ES-I3 (cell line): ENCODE results near the gene ZBTB32.
"Not testable (repeated sequence)": the region's sequence is repeated elsewhere in the genome, so short reads cannot be mapped to it uniquely, and the experiment has no call there.

Experiments
- H3K36me3 ChIP-seq: 2 replicates; pipeline ENCODE4 v1.6.1; 2013; ENCODE audit warnings: mild to moderate bottlenecking, low read length, control low read depth, moderate library complexity; ENCODE audit not compliant: insufficient read depth
- H3K4me1 ChIP-seq: 2 replicates; pipeline ENCODE4 v1.6.1; 2013; ENCODE audit warnings: mild to moderate bottlenecking, control low read depth, low read length; ENCODE audit not compliant: insufficient read depth
- H3K9ac ChIP-seq: 2 replicates; pipeline ENCODE4 v1.6.1; 2013; ENCODE audit warnings: low read depth, mild to moderate bottlenecking, low read length, moderate library complexity
- H3K9me3 ChIP-seq: 2 replicates; pipeline ENCODE4 v1.6.1; 2013; ENCODE audit warnings: mild to moderate bottlenecking, low read length, moderate library complexity; ENCODE audit not compliant: control insufficient read depth, insufficient read depth

The ZBTB32 gene, protein sequence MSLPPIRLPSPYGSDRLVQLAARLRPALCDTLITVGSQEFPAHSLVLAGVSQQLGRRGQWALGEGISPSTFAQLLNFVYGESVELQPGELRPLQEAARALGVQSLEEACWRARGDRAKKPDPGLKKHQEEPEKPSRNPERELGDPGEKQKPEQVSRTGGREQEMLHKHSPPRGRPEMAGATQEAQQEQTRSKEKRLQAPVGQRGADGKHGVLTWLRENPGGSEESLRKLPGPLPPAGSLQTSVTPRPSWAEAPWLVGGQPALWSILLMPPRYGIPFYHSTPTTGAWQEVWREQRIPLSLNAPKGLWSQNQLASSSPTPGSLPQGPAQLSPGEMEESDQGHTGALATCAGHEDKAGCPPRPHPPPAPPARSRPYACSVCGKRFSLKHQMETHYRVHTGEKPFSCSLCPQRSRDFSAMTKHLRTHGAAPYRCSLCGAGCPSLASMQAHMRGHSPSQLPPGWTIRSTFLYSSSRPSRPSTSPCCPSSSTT

DNA sequence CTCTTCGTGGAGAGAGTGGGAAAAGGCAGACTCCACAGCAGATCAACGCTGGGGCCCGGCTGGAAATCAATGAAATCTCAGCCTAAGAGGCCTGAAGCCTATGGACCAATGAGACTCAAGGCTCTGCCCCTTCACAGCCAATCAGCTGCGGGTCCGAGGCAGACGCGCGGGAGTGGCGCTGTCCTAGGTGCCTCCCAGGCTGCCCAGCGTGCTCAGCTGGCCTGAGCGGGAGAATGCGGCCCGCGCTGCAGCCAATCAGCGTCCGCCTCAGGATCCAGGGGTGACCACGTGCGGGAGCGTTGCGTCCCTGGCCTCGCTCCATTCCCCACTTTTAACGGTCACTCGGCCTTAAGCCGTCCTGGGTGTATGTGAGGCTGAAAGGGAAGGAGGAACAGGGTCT is at the start of gene ZBTB32:
TSS of gene ZBTB32 (plus strand) at position 341 of the 400 bp plus-strand sequence. CDS start 10,069 bp downstream, outside the sequence.
- no peak within 1 kb of the TSS for H3K9ac ChIP-seq
- no peaks in the 10 kb centered on the region for H3K36me3 ChIP-seq
- H3K4me1 ChIP-seq: no peaks in the 10 kb centered on the region
- H3K9me3 ChIP-seq: no peaks in the 10 kb centered on the region

DNA sequence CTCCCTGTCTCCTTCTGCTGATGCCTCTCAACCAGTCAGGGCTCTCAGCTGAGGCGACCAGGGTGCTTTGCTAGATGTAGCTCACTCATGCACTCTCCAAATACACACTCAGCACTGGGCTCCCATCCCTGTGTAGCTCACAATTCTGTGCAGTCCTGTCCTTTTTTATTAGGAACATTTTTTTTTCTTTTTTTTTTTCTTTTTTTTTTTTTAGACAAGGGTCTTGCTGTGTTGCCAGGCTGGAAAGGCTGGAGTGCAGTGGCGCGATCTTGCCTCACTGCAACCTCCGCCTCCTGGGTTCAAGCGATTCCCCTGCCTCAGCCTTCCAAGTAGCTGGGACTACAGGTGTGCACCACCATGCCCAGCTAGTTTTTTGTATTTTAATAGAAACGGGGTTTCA is 49.5 kb upstream of the ZBTB32 start:
- not testable (repeated sequence) for H3K4me1 ChIP-seq, H3K9me3 ChIP-seq, H3K9ac ChIP-seq
- peaks cover 18% of the 10 kb centered on the region for H3K36me3 ChIP-seq

- no peak overlapping the region for H3K9ac ChIP-seq
- peaks cover 17% of the 10 kb centered on the region for H3K36me3 ChIP-seq
- no peaks in the 10 kb centered on the region for H3K4me1 ChIP-seq
- H3K9me3 ChIP-seq: no peaks in the 10 kb centered on the region
These were observed 48.8 kb upstream of the ZBTB32 start for GRCh38 chr19:35655600-35655999.

DNA sequence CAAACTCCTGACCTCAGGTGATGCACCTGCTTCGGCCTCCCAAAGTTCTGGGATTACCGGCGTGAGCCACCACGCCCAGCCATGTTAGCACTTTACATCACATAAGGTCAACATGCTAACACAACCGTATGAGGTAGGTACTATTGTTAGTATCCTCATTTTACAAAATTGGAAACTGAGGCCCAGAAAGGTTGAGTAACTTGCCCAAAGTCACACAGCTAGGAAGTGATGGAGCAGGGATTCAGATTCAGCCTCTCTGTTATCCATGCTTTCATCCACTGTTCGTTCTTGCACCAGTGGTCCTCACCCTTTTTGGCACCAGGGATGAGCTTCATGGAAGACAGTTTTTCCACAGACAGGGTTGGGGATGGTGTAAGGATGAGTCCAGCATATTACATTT is 47.7 kb upstream of the ZBTB32 start:
- peaks cover 10% of the 10 kb centered on the region for H3K36me3 ChIP-seq
- H3K4me1 ChIP-seq: no peaks in the 10 kb centered on the region
- H3K9me3 ChIP-seq: no peaks in the 10 kb centered on the region
- no peak overlapping the region for H3K9ac ChIP-seq

DNA sequence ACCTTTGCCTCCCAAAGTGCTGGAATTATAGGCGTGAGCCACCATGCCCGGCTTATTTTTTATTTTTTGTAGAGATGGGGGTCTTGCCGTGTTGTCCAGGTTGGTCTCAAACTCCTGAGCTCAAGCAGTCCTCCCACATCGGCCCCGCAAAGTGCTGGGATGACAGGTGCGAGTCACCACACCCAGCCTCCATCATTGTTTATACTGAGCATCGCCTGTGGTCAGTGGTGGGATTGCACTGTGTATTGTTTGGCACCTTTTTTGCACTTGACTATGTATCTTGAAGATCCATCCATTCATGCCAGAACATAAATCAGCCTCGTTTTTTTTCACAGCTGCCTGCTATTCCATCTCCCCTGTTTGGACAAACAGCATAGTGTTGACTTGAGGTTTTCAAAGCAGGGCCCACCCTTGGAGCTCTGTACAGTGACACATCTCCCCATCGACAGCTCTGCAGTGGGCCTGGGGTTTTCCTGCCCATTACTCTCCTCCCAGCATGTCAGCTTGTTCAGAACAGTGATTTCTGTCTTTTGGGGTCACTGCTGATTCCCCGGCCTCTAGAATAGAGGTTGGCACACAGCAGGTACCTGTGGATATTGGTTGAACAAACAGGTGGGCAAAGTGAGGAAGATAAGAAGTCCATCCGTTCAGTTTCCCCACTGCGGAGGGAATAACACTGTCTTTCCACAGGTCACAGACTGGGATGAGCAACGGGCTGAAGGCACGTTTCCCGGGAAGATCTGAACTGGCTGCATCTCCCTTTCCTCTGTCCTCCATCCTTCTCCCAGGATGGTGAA is 46.3 kb upstream of the ZBTB32 start:
- H3K36me3 ChIP-seq: peaks cover 7% of the 10 kb centered on the region; the same call in 1 of the 2 replicates
- no peaks in the 10 kb centered on the region for H3K9me3 ChIP-seq
- H3K4me1 ChIP-seq: no peaks in the 10 kb centered on the region
- no peak overlapping the region for H3K9ac ChIP-seq

DNA sequence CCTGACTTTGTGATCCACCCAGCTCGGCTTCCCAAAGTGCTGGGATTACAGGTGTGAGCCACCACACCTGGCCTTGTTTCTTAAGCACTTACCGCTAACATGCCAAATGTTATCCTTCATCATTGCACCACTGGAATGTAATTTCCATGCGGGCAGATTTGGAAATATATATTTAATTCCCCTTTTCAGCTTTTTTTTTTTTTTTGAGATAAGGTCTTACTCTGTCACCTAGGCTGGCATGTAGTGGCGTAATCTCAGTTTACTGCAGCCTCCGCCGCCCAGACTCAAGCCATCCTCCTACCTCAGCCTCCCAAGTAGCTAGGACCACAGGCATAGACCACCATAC is 42.4 kb upstream of the ZBTB32 start:
- H3K9me3 ChIP-seq: no peaks in the 10 kb centered on the region
- H3K36me3 ChIP-seq: no peaks in the 10 kb centered on the region; the same call in 1 of the 2 replicates
- H3K4me1 ChIP-seq: no peaks in the 10 kb centered on the region
- H3K9ac ChIP-seq: no peak overlapping the region

DNA sequence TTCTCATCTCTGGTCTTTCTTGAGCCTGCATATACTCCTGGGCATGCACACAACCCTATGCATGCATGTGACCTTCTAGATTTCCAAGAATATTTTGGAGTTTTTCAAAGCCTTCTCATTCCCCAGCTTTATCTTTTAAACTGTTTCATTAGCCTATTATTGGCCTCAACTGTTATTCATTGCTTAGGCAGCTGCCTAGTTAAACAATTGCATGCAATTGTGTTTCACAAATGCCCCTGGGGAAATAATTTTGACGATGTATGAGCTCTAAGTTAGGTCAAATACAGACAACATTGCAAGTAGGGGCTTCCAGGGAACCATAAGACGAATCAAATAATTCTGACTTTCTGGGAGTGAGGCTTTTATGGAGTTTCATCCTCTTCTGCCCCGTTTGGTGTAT is 40.4 kb upstream of the ZBTB32 start:
- no peaks in the 10 kb centered on the region for H3K36me3 ChIP-seq
- H3K9me3 ChIP-seq: no peaks in the 10 kb centered on the region
- no peak overlapping the region for H3K9ac ChIP-seq
- H3K4me1 ChIP-seq: no peaks in the 10 kb centered on the region

DNA sequence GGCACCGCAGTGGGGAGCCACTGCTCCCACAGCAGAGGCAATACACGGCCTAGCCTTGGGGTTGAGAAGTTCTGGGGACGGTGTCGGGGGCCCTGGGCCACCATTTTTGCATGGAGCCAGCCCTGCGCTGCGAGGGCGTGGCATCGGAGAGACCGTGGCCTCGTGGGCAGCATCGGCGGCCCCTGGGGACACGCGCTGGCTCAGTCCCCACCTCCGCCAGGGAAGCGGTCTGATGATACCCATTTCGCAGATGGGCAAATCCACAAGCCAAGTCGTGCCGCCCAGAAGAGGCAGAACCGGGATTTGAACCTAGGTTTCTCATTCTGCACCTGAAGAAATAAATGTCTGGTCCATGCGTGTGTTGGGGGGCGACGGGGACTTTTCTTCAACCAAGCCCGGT is 39.2 kb upstream of the ZBTB32 start:
- Histone ChIP-seq H3K9ac (no peak overlapping the region), H3K4me1 (no peaks in the 10 kb centered on the region), H3K36me3 (no peaks in the 10 kb centered on the region)

DNA sequence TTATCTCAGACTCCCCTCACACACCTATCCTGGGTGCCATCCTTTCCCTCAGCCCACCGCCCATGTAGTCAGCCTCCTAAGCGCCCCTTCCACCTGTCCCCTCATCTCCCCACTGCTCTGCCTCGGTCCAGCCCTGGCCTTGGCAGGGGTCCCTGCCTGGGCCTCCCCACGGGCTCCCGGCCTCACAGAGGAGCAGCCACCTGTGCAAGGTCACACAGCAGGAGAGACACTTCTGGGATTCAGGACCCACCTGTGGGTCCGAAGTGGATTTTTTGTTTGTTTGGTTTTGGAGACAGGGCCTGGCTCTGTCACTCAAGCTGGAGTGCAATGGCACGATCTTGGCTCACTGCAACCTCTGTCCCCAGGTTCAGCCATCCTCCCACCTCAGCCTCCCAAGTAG is 38.8 kb upstream of the ZBTB32 start:
- Histone ChIP-seq H3K36me3 (no peaks in the 10 kb centered on the region), H3K9me3 (no peaks in the 10 kb centered on the region), H3K9ac (no peak overlapping the region), H3K4me1 (no peaks in the 10 kb centered on the region)

More for the DNA sequence above, 39.2 kb upstream of the ZBTB32 start:
- H3K9me3 ChIP-seq: no peaks in the 10 kb centered on the region

DNA sequence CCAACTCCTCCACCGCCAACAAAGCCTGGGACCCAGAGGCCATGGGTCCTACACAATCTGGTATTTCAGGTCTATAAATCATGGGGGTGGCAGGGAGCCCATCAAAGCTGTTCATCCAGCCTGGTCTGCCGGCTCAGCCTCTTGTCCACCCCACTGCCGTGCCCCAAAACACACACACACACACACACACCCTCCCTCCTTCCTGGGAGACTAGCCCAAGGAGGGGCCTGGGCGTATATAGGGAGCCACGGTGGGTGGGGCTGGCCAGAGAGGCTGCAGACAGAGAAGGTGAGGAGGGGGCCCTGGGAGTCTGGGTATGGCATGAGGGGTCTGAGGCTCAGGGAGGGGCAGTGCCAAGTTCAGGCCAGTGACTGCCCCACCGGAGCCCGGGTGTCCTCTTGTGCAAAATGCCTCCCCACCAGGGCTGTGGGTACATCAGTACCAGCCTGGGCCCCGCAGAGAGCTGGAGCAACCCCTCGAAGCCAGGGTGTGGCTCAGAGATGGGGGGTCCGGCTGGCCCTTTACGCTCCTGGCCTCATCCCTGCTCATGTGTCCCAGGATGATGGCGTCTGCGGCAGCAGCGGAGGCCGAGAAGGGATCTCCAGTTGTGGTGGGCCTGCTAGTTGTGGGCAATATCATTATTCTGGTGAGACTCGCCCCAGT is 38.0 kb upstream of the ZBTB32 start, which contains the start of gene UPK1A:
TSS of gene UPK1A (plus strand) at position 267 of the 663 bp plus-strand sequence. CDS start at position 563, 296 bp downstream.
- Histone ChIP-seq H3K36me3 (no peaks in the 10 kb centered on the region), H3K4me1 (no peaks in the 10 kb centered on the region), H3K9ac (no peak within 1 kb of the TSS), H3K9me3 (no peaks in the 10 kb centered on the region)

GRCh38 chr19:35669566-35669965 is 34.8 kb upstream of the ZBTB32 start:
- Histone ChIP-seq H3K9ac (no peak overlapping the region), H3K9me3 (no peaks in the 10 kb centered on the region), H3K36me3 (no peaks in the 10 kb centered on the region), H3K4me1 (no peaks in the 10 kb centered on the region)

DNA sequence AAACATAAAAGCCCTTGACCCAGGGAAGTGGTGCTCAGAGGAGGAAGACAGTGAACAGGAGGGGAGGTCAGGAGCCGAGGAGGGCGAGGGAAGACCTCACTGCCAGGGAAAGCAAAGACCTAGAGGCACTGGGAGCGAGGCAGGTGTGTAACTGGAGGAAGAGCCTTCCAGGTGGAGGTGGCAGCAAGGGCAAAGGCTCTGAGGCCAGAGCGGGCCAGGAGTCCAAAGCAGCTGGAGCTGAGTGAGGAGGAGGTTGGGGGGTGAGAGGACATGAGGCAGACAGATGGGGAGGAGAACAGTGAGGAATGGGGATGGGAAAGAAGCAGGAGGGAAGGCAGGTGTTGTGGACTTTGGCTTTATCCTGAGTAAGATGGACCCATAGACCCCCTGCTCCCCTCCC is 34.4 kb upstream of the ZBTB32 start:
- H3K4me1 ChIP-seq: no peaks in the 10 kb centered on the region
- H3K9me3 ChIP-seq: no peaks in the 10 kb centered on the region
- no peaks in the 10 kb centered on the region for H3K36me3 ChIP-seq
- no peak overlapping the region for H3K9ac ChIP-seq

DNA sequence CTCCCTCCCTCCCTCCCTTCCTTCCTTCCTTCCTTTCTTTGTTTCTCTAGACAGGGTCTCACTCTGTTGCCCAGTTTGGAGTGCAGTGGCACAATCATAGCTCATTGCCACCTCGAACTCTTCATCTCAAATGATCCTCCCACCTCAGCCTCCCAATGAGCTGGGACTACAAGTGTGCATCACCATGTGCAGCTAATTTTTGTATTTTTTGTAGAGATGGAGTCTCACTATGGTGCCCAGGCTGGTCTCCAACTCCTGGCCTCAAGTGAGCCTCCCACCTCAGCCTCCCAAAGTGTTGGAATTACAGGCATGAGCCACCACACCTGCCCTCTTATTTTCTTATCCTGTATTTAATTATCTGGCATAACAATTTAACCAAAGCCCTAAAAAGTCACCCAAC is 33.7 kb upstream of the ZBTB32 start:
- H3K9me3 ChIP-seq: no peaks in the 10 kb centered on the region
- H3K4me1 ChIP-seq: no peaks in the 10 kb centered on the region

DNA sequence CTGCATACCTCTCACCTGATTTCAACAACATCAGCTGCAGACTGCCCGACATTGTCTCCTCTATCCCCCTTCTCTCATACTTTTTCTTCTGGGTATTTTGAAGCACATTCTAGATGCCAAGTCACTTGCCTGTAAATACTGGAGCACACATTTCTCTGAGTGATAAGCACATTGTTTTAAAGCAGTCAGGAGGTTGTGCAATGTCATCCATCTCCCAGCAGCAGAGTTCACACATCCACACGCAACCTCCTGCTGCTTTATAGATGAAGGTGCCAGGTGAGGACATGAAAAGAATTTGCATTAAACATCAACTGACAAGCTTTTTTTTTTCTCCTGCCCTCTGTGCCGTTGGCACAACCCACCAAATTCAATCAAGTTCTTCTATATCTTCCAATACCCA is 32.5 kb upstream of the ZBTB32 start:
- Histone ChIP-seq H3K4me1 (no peaks in the 10 kb centered on the region), H3K9ac (no peak overlapping the region), H3K9me3 (no peaks in the 10 kb centered on the region), H3K36me3 (no peaks in the 10 kb centered on the region)

More for the DNA sequence above, 33.7 kb upstream of the ZBTB32 start:
- H3K9ac ChIP-seq: no peak overlapping the region
- no peaks in the 10 kb centered on the region for H3K36me3 ChIP-seq
